ENCODE data around the gene GPR12. TPM values are rescaled to one million over a fixed set of nuclear protein-coding genes. Genes with fewer than 3 reads are reported as not detected.

GPR12 gene
- total RNA-seq, 4 donors from 2014 or later: under 0.01 to 0.63 (median 0.39) TPM; not detected in 1

DNA sequence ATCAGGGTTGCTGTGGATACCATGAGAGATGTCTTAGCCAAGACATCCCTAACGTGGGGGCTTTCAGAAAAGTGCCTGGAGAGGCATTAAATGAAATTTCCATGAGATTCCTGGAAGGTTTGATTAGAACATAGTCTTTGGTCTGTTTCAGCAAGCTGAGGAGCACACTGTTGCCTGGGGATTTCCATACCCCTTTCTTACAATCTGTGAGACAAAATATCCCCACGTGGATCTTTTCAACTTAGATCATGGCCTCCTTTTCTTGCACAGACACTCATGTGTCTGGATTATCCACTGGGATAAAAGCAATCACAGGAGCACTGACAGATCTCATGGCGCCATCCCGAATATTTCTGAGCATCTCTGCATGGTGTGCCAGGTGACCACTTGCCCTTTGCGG lies 41.7 kb downstream of the GPR12 start:
- Histone ChIP-seq H3K27me3 (no peaks in the 10 kb centered on the region), H3K4me3 (no peak overlapping the region), H3K9me3 (no peaks in the 10 kb centered on the region), H3K36me3 (no peaks in the 10 kb centered on the region), H3K4me1 (no peaks in the 10 kb centered on the region), H3K27ac (no peak overlapping the region)
- TF ChIP-seq, protein P1, sequence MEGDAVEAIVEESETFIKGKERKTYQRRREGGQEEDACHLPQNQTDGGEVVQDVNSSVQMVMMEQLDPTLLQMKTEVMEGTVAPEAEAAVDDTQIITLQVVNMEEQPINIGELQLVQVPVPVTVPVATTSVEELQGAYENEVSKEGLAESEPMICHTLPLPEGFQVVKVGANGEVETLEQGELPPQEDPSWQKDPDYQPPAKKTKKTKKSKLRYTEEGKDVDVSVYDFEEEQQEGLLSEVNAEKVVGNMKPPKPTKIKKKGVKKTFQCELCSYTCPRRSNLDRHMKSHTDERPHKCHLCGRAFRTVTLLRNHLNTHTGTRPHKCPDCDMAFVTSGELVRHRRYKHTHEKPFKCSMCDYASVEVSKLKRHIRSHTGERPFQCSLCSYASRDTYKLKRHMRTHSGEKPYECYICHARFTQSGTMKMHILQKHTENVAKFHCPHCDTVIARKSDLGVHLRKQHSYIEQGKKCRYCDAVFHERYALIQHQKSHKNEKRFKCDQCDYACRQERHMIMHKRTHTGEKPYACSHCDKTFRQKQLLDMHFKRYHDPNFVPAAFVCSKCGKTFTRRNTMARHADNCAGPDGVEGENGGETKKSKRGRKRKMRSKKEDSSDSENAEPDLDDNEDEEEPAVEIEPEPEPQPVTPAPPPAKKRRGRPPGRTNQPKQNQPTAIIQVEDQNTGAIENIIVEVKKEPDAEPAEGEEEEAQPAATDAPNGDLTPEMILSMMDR (IDR thresholded peaks at IDR 0.05): no peak
- no peak for TF ChIP-seq EP300 (IDR thresholded peaks at IDR 0.05)
- TF ChIP-seq POLR2A (IDR thresholded peaks at IDR 0.05): no peak
- 79 to 86% methylated on average over 5 of the region's 5 CpGs for WGBS, 2 donors
- DNase-seq (ENCODE audit: low spot score in 2 of 2): no peak

DNA sequence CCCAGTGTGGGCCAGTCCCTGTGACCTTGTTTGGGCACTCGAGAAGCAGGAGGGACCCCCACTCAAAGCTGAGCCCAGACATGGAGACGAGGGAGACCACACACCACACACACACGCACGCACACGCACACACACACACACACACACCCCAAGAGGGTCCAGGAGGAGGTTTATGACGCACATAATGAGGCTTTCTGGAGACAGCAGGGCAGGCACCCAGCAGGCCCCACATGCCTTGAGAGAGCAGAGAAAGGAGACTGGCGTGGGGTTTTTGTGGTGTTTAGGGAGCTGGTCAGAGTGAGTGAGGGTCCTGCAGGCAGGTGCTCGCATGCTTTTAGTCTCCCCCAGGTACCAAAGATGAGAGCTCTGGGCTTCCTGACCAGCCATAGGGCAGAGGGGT lies 42.4 kb downstream of the GPR12 start:
- Histone ChIP-seq H3K27me3 (no peaks in the 10 kb centered on the region), H3K4me3 (no peak overlapping the region), H3K36me3 (no peaks in the 10 kb centered on the region), H3K27ac (no peak overlapping the region), H3K4me1 (no peaks in the 10 kb centered on the region), H3K9me3 (no peaks in the 10 kb centered on the region)
- no peak for DNase-seq (ENCODE audit: low spot score in 2 of 2)
- TF ChIP-seq, protein P1 (IDR thresholded peaks at IDR 0.05): no peak
- TF ChIP-seq EP300 (IDR thresholded peaks at IDR 0.05) (no peak), POLR2A (IDR thresholded peaks at IDR 0.05) (no peak)
- WGBS, 2 donors: 71 to 73% methylated on average over 8 of the region's 8 CpGs

DNA sequence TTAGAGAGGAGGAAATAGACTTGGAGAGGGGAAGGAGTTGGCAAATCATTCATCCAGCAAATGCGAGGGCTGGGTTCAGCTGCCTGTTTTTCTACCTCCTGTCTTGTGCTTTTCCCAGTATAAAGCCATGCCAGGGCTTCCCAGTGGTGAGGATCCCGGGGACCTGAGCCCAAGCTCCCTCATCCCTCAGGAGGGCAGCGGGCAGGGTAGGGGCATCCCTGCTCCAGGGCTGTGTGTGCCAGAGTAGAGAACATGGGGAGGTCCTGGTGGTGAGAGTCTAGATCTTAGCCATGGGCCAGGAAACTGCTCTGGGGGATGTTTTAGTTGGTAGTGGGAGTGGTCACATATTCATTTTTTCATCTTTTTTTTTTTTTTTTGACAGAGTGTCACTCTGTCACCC lies 43.6 kb downstream of the GPR12 start:
- Histone ChIP-seq H3K4me1 (no peaks in the 10 kb centered on the region), H3K36me3 (no peaks in the 10 kb centered on the region), H3K27me3 (no peaks in the 10 kb centered on the region), H3K27ac (no peak overlapping the region), H3K4me3 (no peak overlapping the region), H3K9me3 (no peaks in the 10 kb centered on the region)
- TF ChIP-seq POLR2A (IDR thresholded peaks at IDR 0.05): no peak
- TF ChIP-seq, protein P1 (IDR thresholded peaks at IDR 0.05): no peak
- WGBS, 2 donors: 87% methylated on average over 3 of the region's 3 CpGs
- no peak for DNase-seq (ENCODE audit: low spot score in 2 of 2)

DNA sequence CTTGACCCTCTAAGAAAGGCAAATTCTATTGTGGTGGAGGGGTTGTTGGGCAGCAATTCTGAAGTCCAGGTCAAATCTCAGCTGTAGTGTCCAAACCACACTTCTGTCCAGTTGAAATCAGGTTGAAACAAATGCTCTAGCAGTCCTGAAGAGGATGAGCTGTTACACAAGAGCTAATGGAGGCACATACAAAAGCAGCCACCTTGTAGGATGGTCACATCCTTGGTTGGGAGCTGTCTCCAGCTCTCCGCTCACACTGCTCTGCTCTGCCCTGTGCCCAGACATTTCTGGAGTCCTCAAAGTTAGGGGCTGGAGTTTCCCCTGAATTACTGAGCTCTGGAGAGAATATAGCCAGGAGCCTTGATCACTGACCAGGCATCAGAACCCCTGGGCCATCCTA lies 47.2 kb downstream of the GPR12 start:
- H3K4me3 ChIP-seq: no peak overlapping the region
- 78 to 100% methylated on average over 1 of the region's 1 CpG for WGBS, 2 donors

DNA sequence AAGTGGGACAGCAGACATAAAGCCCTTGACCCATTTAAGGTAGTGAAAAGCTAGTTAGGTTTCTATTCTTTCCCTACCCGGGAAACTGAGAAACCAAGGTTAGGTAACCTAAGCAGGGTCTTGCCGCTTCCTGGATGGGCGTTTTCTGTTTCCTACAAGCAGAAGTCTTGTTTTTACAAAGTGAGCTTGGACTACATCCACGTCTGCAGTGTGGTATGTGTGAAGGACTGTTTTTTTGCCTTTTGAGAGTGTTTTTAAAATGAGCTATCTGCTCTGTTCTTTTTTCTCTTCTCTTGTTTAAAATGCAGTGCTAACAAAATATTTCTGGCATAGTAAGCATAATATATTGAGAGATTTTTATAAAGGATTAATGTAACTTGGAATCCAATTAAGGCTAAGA lies 49.4 kb downstream of the GPR12 start:
- Histone ChIP-seq H3K27me3 (no peaks in the 10 kb centered on the region), H3K36me3 (no peaks in the 10 kb centered on the region), H3K27ac (no peak overlapping the region), H3K4me3 (no peak overlapping the region), H3K9me3 (no peaks in the 10 kb centered on the region), H3K4me1 (no peaks in the 10 kb centered on the region)
- no peak for DNase-seq (ENCODE audit: low spot score in 2 of 2)
- WGBS, 2 donors: 36 to 41% methylated on average over 4 of the region's 4 CpGs
- no peak for TF ChIP-seq POLR2A (IDR thresholded peaks at IDR 0.05)

More for the DNA sequence above, 47.2 kb downstream of the GPR12 start:
- no peaks in the 10 kb centered on the region for H3K9me3 ChIP-seq
- H3K36me3 ChIP-seq: no peaks in the 10 kb centered on the region
- no peaks in the 10 kb centered on the region for H3K27me3 ChIP-seq
- TF ChIP-seq, protein P1 (IDR thresholded peaks at IDR 0.05): no peak
- TF ChIP-seq POLR2A (IDR thresholded peaks at IDR 0.05): no peak
- no peak for TF ChIP-seq EP300 (IDR thresholded peaks at IDR 0.05)
- no peaks in the 10 kb centered on the region for H3K4me1 ChIP-seq
- no peak for DNase-seq (ENCODE audit: low spot score in 2 of 2)
- no peak overlapping the region for H3K27ac ChIP-seq

DNA sequence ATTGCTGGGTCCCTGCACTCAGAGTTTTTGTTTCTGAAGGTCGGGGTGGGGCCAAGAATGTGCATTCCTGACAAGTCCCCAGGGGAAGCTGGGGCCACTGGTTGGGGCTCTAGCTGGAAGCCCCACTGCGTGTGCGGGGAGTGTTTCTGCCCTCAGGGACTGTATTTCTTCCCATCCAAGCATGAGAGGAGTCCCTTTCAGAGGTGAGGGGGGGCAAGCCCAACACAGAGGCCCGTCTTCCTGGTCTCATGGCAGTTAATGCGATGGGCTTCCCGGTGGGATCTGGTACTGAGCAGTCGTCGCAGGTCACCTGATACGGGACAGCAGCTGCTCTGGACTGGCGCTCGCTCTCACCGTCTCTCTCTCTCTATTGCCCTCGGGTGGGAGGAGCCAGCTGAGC lies 50.4 kb downstream of the GPR12 start:
- H3K27me3 ChIP-seq: no peaks in the 10 kb centered on the region
- H3K9me3 ChIP-seq: no peaks in the 10 kb centered on the region
- no peak overlapping the region for H3K27ac ChIP-seq
- no peak overlapping the region for H3K4me3 ChIP-seq
- WGBS, 2 donors: 61 to 71% methylated on average over 9 to 13 of the region's 13 CpGs
- TF ChIP-seq EP300 (IDR thresholded peaks at IDR 0.05) (no peak), POLR2A (IDR thresholded peaks at IDR 0.05) (no peak)
- TF ChIP-seq, protein P1 (IDR thresholded peaks at IDR 0.05): no peak
- no peaks in the 10 kb centered on the region for H3K36me3 ChIP-seq
- DNase-seq (ENCODE audit: low spot score in 2 of 2): no peak
- H3K4me1 ChIP-seq: no peaks in the 10 kb centered on the region
